ENCODE results near the gene VANGL1. TPM values are rescaled to one million over a fixed set of nuclear protein-coding genes. Genes with fewer than 3 reads are reported as not detected.

The VANGL1 gene
- total and polyA plus RNA-seq, 2 donors, result 8.4 to 15.3 TPM

DNA sequence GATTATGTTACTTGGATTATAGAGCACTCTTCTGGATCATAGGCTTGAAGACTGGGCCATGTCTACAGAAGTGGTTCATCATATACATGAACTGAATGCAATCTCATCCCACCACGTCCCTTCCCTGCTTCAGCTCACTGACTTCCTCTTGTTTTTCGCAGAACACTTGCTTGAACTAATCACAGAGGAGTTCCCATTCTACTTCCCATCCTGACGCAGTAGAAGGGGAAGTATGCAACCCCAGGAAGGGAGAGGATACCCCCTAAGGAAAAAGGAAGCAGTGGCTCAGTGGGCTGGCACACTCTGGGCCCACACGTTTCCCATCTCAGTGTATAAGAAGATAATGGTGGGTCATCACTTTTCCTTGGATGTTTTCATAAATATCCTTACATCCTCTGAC lies 90.5 kb downstream of the VANGL1 start:
- no peaks in the 10 kb centered on the region for H3K4me1 ChIP-seq (ENCODE audit: insufficient read depth)
- H3K36me3 ChIP-seq (ENCODE audit: insufficient read depth), result no peaks in the 10 kb centered on the region
- DNase-seq (ENCODE audit: extremely low spot score), result no peak
- no peak overlapping the region for H3K4me3 ChIP-seq (ENCODE audit: low read depth, low read length)
- 66% methylated on average over 4 of the region's 4 CpGs for WGBS
- H3K27ac ChIP-seq (ENCODE audit: low read depth), result no peak overlapping the region

DNA sequence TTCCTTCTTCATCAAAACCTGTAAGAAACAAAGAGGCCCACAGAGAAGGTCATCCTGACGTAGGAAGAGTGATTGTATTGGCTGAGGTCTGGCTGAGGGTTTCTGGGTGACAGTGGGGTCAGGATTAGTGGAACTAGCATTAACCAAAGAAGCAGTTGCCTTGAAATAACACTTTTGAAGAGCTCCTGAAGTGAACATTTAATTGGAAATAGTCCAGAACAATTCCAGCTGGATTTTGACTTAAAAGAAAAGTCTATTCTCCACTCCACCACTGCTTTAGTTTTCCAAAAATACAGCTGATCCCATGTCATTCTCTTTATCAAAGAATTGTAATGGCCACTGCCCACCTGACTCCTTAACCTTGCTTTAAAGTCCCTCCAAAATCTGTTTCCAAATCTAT lies 99.0 kb downstream of the VANGL1 start:
- 72% methylated on average over 1 of the region's 1 CpG for WGBS
- Histone ChIP-seq H3K27ac (ENCODE audit: low read depth) (no peak overlapping the region), H3K4me1 (ENCODE audit: insufficient read depth) (no peaks in the 10 kb centered on the region), H3K36me3 (ENCODE audit: insufficient read depth) (no peaks in the 10 kb centered on the region), H3K4me3 (ENCODE audit: low read depth, low read length) (no peak overlapping the region)
- no peak for DNase-seq (ENCODE audit: extremely low spot score)

DNA sequence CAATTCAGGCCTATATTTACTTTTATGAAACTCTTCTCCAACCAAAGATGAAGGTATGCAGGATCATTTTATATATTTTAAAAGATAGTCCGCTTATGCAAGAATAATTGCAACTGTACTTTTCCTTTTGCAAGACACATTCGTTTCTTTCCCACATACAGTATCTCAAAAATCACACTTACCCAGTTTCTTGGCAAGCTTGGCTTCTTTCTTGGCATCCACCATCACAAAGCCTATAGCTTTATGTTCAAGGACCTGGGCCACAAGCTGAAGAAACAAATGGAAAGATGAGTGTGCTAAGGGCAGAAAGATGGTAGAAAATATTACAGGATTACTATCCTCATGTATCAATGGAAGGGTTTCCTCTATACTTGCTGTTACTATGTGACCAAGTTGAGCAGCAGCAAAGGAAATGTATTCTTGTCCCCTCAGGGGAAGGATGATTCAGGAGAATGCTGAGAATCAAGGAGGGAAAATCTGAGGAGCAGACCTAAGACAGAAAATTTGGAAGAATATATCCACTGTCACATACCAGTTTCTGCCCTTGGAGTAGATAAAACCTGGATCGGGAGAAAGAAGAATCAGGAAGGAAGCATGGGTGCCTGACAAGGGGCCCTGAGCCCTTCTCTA lies 103.0 kb downstream of the VANGL1 start:
- no peak for DNase-seq (ENCODE audit: extremely low spot score)
- no peak overlapping the region for H3K4me3 ChIP-seq (ENCODE audit: low read depth, low read length)
- H3K27ac ChIP-seq (ENCODE audit: low read depth), result no peak overlapping the region
- 88% methylated on average over 3 of the region's 3 CpGs for WGBS
- H3K4me1 ChIP-seq (ENCODE audit: insufficient read depth), result no peaks in the 10 kb centered on the region
- H3K36me3 ChIP-seq (ENCODE audit: insufficient read depth), result no peaks in the 10 kb centered on the region

DNA sequence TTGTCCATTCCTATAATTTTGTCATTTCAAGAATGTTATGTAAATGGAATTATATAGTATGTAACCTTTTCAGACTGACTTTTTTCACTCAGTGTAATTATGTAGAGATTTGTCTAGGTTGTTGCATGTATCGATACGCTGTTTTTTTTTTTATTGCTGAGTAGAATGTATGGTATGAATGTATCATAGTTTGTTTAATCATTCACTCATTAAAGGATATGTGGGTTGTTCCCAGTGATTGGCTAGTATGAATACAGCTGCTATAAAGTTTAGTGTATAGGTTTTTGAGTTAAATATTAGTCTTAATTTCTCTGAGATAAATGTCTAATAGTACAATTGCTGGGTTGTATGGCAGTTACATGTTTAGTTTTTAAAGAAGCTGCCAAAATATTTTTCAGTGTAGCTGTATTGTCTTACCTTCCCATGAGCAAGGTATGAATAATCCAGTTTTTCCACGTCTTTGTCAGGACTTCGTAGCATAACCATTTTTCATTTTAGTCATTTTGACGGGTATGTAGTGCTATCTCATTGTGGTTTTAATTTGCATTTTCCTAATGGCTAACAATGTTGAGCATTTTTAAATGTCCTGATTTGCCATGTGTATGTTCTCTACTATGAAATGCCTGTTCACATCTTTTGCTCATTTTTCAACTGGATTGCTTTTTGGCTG lies 104.4 kb downstream of the VANGL1 start:
- 91% methylated on average over 5 of the region's 5 CpGs for WGBS
- H3K27ac ChIP-seq (ENCODE audit: low read depth), result no peak overlapping the region

More for the DNA sequence above, 104.4 kb downstream of the VANGL1 start:
- DNase-seq (ENCODE audit: extremely low spot score), result no peak
- Histone ChIP-seq H3K4me1 (ENCODE audit: insufficient read depth) (no peaks in the 10 kb centered on the region), H3K4me3 (ENCODE audit: low read depth, low read length) (no peak overlapping the region), H3K36me3 (ENCODE audit: insufficient read depth) (no peaks in the 10 kb centered on the region)

Small RNA genes within 50 kb of the gene (small RNA-seq; reads per million reads assigned to genes)
- gene RF00406 (0.15 reads per million), gene RN7SL420P (not detected)

Other genes with a start within 250 kb of the VANGL1 start
- 75.2 TPM for gene CASQ2, start 126.7 kb downstream of the VANGL1 start, total RNA-seq
- gene CASQ2, start 126.7 kb downstream of the VANGL1 start, polyA plus RNA-seq, result 111 TPM
- gene NHLH2, start 199.2 kb downstream of the VANGL1 start, total RNA-seq, result not detected
- gene NHLH2, start 199.2 kb downstream of the VANGL1 start, polyA plus RNA-seq, result not detected